GM12874 (cell line): ENCODE results near the gene IYD.

Experiments used
- TF ChIP-seq, protein P1 (sequence below): IDR thresholded peaks from 2 replicates; pipeline ENCODE4 v1.5.1; 2011; ENCODE audit warnings: low read depth, mild to moderate bottlenecking, control low read depth, low read length, moderate library complexity; ENCODE audit not compliant: insufficient read depth

The IYD gene

DNA sequence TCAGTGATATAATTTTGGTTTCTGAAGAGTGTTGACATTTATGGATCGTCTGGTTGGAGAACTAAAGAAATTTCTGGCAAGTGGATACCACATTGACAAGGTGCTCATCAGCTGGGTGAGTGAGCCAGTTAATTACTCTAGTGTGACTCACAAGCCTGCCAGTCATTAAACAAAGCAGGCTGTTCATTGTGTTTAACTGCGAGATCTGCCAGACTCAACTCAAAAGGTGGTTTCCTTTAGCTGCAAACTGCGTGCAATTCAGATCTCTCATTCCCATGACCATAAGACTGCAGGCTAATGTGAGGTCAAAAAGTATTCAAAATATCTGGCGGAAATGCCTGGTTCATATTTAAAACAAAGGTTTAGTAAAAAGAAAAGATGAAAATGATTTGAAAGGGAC lies 32.5 kb upstream of the IYD start:
- TF ChIP-seq, protein P1, sequence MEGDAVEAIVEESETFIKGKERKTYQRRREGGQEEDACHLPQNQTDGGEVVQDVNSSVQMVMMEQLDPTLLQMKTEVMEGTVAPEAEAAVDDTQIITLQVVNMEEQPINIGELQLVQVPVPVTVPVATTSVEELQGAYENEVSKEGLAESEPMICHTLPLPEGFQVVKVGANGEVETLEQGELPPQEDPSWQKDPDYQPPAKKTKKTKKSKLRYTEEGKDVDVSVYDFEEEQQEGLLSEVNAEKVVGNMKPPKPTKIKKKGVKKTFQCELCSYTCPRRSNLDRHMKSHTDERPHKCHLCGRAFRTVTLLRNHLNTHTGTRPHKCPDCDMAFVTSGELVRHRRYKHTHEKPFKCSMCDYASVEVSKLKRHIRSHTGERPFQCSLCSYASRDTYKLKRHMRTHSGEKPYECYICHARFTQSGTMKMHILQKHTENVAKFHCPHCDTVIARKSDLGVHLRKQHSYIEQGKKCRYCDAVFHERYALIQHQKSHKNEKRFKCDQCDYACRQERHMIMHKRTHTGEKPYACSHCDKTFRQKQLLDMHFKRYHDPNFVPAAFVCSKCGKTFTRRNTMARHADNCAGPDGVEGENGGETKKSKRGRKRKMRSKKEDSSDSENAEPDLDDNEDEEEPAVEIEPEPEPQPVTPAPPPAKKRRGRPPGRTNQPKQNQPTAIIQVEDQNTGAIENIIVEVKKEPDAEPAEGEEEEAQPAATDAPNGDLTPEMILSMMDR: no peak

GRCh38 chr6:150336708-150337107 lies 32.1 kb upstream of the IYD start:
- TF ChIP-seq, protein P1: no peak

GRCh38 chr6:150342126-150342525 lies 26.7 kb upstream of the IYD start:
- TF ChIP-seq, protein P1: no peak

DNA sequence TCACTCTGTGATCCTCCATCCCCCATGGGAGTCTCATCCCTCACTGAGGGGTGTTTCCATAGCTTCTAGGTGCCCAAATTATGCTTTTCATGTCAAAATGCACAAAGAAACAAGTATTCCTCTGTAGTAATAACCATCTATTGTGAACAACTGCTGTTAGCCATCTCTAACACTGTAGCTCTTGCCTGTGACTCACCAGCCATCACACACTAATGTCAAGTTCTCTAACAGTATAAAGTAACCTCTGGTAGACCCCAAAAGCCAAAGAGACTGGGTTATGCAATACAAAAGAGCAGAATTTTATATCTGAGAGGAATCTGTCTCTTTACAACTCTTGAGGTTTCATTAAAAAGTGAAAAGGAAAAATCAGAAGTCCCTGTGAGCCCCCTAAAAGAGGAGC lies 25.4 kb upstream of the IYD start:
- TF ChIP-seq, protein P1: no peak

- TF ChIP-seq, protein P1: no peak
Measured at GRCh38 chr6:150345781-150346180, 23.0 kb upstream of the IYD start.

DNA sequence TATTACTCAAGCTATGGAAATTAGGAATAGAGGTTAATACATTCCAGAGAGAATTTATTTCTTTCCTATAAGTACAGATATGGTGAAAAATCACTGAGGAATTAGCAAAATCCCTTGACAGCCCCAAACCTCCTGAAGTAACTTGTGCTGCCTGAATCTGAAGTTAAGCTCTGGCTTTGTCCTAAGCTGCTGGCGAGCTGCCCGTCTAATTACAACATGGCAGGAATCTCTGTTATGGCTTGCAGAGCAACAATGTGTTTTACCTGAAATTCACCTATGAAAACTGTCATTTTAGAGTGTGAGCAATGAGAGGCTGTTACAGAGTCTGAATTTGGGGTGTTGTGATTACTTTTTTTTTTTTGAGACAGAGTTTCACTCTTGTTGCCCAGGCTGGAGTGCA lies 22.5 kb upstream of the IYD start:
- TF ChIP-seq, protein P1: no peak

GRCh38 chr6:150347845-150348244 lies 21.0 kb upstream of the IYD start:
- TF ChIP-seq, protein P1: no peak

DNA sequence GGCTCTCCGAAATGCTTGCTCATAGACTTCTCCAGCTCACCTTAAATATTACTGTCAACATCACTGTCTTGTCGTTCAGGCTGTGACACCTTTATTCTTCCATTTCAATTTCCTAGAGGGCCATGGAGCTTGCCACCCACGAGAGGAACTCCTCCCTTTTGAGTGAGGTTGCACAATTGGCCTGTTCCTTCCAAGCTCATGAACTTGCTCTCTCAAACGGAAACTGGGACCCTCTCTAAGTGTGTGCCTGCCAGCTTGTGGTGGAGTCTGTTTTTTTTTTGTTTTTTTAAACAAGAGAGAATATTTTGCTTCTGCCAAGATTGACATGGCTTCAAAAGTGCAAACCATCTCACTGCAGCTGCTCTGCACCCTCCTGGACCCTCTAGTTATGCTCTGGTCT lies 19.3 kb upstream of the IYD start:
- TF ChIP-seq, protein P1: no peak
